SK-N-SH treated with all-trans-retinoic acid at 6 μM for 48 hours (cell line): ENCODE measurements around the gene MTARC2.

Experiments used
- ATAC-seq: fragments of 200-7000 bp; cut with Tn5 transposase; 3 replicates; pipeline ENCODE4 v1.9.1; 2020; ENCODE audit warnings: mild to moderate bottlenecking, moderate library complexity
- ARNTL ChIP-seq: fragments of 450-650 bp; formaldehyde crosslinking; IDR thresholded peaks from 2 replicates; pipeline ENCODE4 v1.5.0; 2020; ENCODE audit warnings: low read depth, mild to moderate bottlenecking, moderate library complexity, borderline replicate concordance
- BACH2 ChIP-seq: fragments of 250-450 bp; sonication (Bioruptor Pico); IDR thresholded peaks from 2 replicates; pipeline ENCODE4 v1.9.0; 2021; ENCODE audit warnings: mild to moderate bottlenecking, borderline replicate concordance
- CREB5 ChIP-seq: fragments of 250-450 bp; sonication (Bioruptor Pico); IDR thresholded peaks from 2 replicates; pipeline ENCODE4 v1.5.1; 2020; ENCODE audit warnings: low read depth, mild to moderate bottlenecking, moderate library complexity
- CSRNP3 ChIP-seq: fragments of 250-450 bp; sonication (Bioruptor Pico); IDR thresholded peaks from 2 replicates; pipeline ENCODE4 v1.5.1; 2021; ENCODE audit warnings: mild to moderate bottlenecking, moderate library complexity
- ESRRG ChIP-seq: fragments of 250-450 bp; sonication (Bioruptor Pico); IDR thresholded peaks from 2 replicates; pipeline ENCODE4 v1.6.1; 2021; ENCODE audit warnings: mild to moderate bottlenecking
- GLIS3 ChIP-seq: fragments of 250-450 bp; sonication (Bioruptor Pico); IDR thresholded peaks from 2 replicates; pipeline ENCODE4 v1.5.0; 2020; ENCODE audit warnings: mild to moderate bottlenecking, moderate library complexity
- ISL1 ChIP-seq: fragments of 250-450 bp; sonication (Bioruptor Pico); IDR thresholded peaks from 2 replicates; pipeline ENCODE4 v2.1.2; 2022; ENCODE audit warnings: mild to moderate bottlenecking, moderate library complexity
- PATZ1 ChIP-seq: fragments of 250-450 bp; sonication (Bioruptor Pico); IDR thresholded peaks from 2 replicates; pipeline ENCODE4 v1.8.0; 2020; ENCODE audit warnings: mild to moderate bottlenecking, moderate library complexity, borderline replicate concordance
- POU6F1 ChIP-seq: fragments of 250-450 bp; sonication (Bioruptor Pico); IDR thresholded peaks from 2 replicates; pipeline ENCODE4 v1.8.0; 2021; ENCODE audit warnings: low read depth, mild to moderate bottlenecking, moderate library complexity, borderline replicate concordance
- PPARA ChIP-seq: fragments of 250-450 bp; sonication (Bioruptor Pico); IDR thresholded peaks from 2 replicates; pipeline ENCODE4 v1.5.0; 2020; ENCODE audit warnings: mild to moderate bottlenecking, borderline replicate concordance
- RARB ChIP-seq: fragments of 250-450 bp; sonication (Bioruptor Pico); IDR thresholded peaks from 2 replicates; pipeline ENCODE4 v1.8.0; 2021; ENCODE audit warnings: mild to moderate bottlenecking, moderate library complexity
- SNAI2 ChIP-seq: fragments of 250-450 bp; sonication (Bioruptor Pico); IDR thresholded peaks from 2 replicates; pipeline ENCODE4 v1.5.0; 2020; ENCODE audit warnings: mild to moderate bottlenecking, moderate library complexity
- TCF4 ChIP-seq: fragments of 250-450 bp; sonication (Bioruptor Pico); IDR thresholded peaks from 2 replicates; pipeline ENCODE4 v1.8.0; 2021; ENCODE audit warnings: mild to moderate bottlenecking, moderate library complexity, borderline replicate concordance
- TOX ChIP-seq: fragments of 250-450 bp; sonication (Bioruptor Pico); IDR thresholded peaks from 2 replicates; pipeline ENCODE4 v1.8.0; 2021; ENCODE audit warnings: mild to moderate bottlenecking, moderate library complexity, borderline replicate concordance
- TSHZ2 ChIP-seq: fragments of 250-450 bp; sonication (Bioruptor Pico); IDR thresholded peaks from 2 replicates; pipeline ENCODE4 v1.5.0; 2020; ENCODE audit warnings: mild to moderate bottlenecking, moderate library complexity
- ZC3H10 ChIP-seq: fragments of 250-450 bp; sonication (Bioruptor Pico); IDR thresholded peaks from 2 replicates; pipeline ENCODE4 v1.5.1; 2021; ENCODE audit warnings: mild to moderate bottlenecking, moderate library complexity
- ZFP3 ChIP-seq: fragments of 250-450 bp; sonication (Bioruptor Pico); IDR thresholded peaks from 2 replicates; pipeline ENCODE4 v1.5.0; 2020; ENCODE audit warnings: mild to moderate bottlenecking, moderate library complexity
- ZFP30 ChIP-seq: fragments of 450-650 bp; formaldehyde crosslinking; IDR thresholded peaks from 2 replicates; pipeline ENCODE4 v1.5.0; 2022; ENCODE audit warnings: mild to moderate bottlenecking, moderate library complexity
- ZNF565 ChIP-seq: fragments of 450-650 bp; formaldehyde crosslinking; conservative IDR thresholded peaks from 2 replicates; pipeline ENCODE4 v1.5.0; 2020; ENCODE audit warnings: low read depth, mild to moderate bottlenecking, moderate library complexity
- ZNF70 ChIP-seq: fragments of 450-650 bp; formaldehyde crosslinking; IDR thresholded peaks from 2 replicates; pipeline ENCODE4 v1.5.0; 2020; ENCODE audit warnings: mild to moderate bottlenecking, moderate library complexity
- ZNF8 ChIP-seq: fragments of 450-650 bp; formaldehyde crosslinking; IDR thresholded peaks from 2 replicates; pipeline ENCODE4 v1.5.0; 2020; ENCODE audit warnings: mild to moderate bottlenecking, moderate library complexity

The MTARC2 gene

GRCh38 chr1:220791956-220792355 lies 43.8 kb downstream of the MTARC2 start (continued):
- TF ChIP-seq ZNF8 (CRISPR knock-in tag): no peak
- no peak for TF ChIP-seq POU6F1

GRCh38 chr1:220796530-220796929 lies 48.4 kb downstream of the MTARC2 start:
- ATAC-seq: no peak
- no peak for TF ChIP-seq TSHZ2 (CRISPR knock-in tag)
- no peak for TF ChIP-seq ZFP30
- TF ChIP-seq ZNF565 (CRISPR knock-in tag): no peak
- TF ChIP-seq ZNF70 (CRISPR knock-in tag): no peak
- TF ChIP-seq PPARA (CRISPR knock-in tag): no peak
- no peak for TF ChIP-seq ZFP3 (CRISPR knock-in tag)
- TF ChIP-seq POU6F1: no peak
- TF ChIP-seq ARNTL (CRISPR knock-in tag): no peak
- no peak for TF ChIP-seq CSRNP3
- no peak for TF ChIP-seq ZC3H10 (CRISPR knock-in tag)

GRCh38 chr1:220797044-220797443 lies 48.9 kb downstream of the MTARC2 start:
- TF ChIP-seq ZFP30 (no peak), ARNTL (CRISPR knock-in tag) (no peak), TCF4 (CRISPR knock-in tag) (no peak), ZC3H10 (CRISPR knock-in tag) (no peak), PPARA (CRISPR knock-in tag) (no peak), ISL1 (CRISPR knock-in tag) (no peak), ESRRG (CRISPR knock-in tag) (no peak), PATZ1 (CRISPR knock-in tag) (no peak), CREB5 (CRISPR knock-in tag) (no peak), CSRNP3 (no peak), TOX (no peak), ZNF8 (CRISPR knock-in tag) (no peak), BACH2 (CRISPR knock-in tag) (no peak), SNAI2 (CRISPR knock-in tag) (no peak), RARB (CRISPR knock-in tag) (no peak), GLIS3 (no peak), TSHZ2 (CRISPR knock-in tag) (no peak), ZNF565 (CRISPR knock-in tag) (no peak)

More at GRCh38 chr1:220797044-220797443, 48.9 kb downstream of the MTARC2 start:
- ATAC-seq: no peak
